ENCODE measurements around the gene TM4SF18. TPM values are rescaled to one million over a fixed set of nuclear protein-coding genes. Genes with fewer than 3 reads are reported as not detected.

Gene TM4SF18
- total RNA-seq, 1 donor from 2014 or later, result not detected

GRCh38 chr3:149374391-149374790 lies 41.0 kb upstream of the TM4SF18 start:
- H3K36me3 Mint-ChIP-seq (ENCODE audit: low read depth), result no peaks in the 10 kb centered on the region
- H3K9me3 Mint-ChIP-seq, result no peaks in the 10 kb centered on the region
- H3K27me3 Mint-ChIP-seq (ENCODE audit: low read depth), result peaks cover 20% of the 10 kb centered on the region
- DNase-seq (ENCODE audit: low spot score), result no peak
- H3K4me3 Mint-ChIP-seq (ENCODE audit: low read depth), result no peak overlapping the region
- H3K4me1 Mint-ChIP-seq (ENCODE audit: low read depth), result no peaks in the 10 kb centered on the region
- intact Hi-C loops (cut with micrococcal nuclease), result no loop called here
- H3K27ac Mint-ChIP-seq, result no peak overlapping the region

DNA sequence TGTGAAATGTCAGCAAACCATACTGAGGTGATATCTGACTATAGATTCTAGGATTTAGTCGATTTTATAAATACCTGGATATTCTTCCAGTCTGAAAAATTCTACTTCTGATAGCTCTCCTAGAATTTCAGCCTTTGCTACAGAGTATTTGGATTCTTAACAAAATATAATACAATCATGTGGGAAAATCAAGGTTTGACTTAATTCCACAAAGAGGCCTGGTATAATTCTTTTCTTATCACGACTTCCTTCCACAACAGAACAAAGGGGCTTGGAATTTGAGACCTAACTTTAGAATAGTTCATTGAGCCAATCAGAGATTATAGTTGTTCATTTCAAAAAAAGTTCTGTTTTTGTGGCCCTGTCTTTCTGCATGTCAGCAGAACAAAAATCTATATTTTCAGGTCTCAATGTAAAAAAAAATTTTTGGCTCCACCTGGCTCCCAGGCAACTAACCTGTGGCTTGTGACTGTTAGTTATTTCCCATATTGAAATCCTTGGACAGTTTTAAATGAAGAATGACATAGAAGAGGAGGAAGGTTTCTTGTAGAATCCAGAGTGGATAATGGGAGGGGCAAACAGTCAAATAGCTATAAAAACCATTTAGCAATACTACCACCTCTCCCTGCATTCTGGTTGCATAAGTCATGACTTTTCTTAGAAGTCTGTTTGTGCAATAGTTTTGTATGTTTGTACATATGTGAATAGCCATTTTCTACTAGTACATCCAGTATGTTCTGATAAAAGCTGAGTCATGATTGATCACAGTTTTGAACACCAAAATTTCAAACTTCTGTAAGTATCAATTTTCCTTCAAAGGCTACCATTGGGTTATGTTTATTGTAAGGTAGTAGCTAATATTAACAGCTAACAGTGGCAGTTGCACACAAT lies 40.0 kb upstream of the TM4SF18 start:
- H3K9me3 Mint-ChIP-seq, result no peaks in the 10 kb centered on the region
- no peaks in the 10 kb centered on the region for H3K36me3 Mint-ChIP-seq (ENCODE audit: low read depth)
- H3K27me3 Mint-ChIP-seq (ENCODE audit: low read depth), result peaks cover 22% of the 10 kb centered on the region
- no peaks in the 10 kb centered on the region for H3K4me1 Mint-ChIP-seq (ENCODE audit: low read depth)
- H3K4me3 Mint-ChIP-seq (ENCODE audit: low read depth), result no peak overlapping the region
- no peak for DNase-seq (ENCODE audit: low spot score)
- no peak overlapping the region for H3K27ac Mint-ChIP-seq
- intact Hi-C loops (cut with micrococcal nuclease), result no loop called here

DNA sequence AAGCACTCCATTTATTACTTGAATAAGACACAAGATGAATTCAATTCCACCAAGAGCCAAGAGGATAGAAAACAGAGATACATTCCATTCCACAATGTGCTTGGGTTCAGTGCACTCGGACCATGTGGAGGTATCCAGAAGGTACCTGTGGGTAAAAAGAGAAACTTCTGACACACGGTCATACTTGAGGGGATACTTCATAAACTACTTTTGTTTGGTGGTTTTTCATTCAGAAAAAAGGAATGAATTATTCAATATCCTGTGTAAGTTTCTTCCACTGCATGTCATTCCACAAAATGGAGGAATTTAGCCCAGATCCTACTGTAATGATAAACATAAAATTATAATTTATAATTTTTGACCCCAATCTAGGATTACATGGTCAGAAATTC lies 38.3 kb upstream of the TM4SF18 start:
- DNase-seq (ENCODE audit: low spot score), result no peak
- intact Hi-C loops (cut with micrococcal nuclease), result no loop called here
- Mint-ChIP-seq H3K36me3 (ENCODE audit: low read depth) (no peaks in the 10 kb centered on the region), H3K4me3 (ENCODE audit: low read depth) (no peak overlapping the region), H3K4me1 (ENCODE audit: low read depth) (peaks cover 5% of the 10 kb centered on the region), H3K9me3 (no peaks in the 10 kb centered on the region), H3K27ac (no peak overlapping the region), H3K27me3 (ENCODE audit: low read depth) (peaks cover 19% of the 10 kb centered on the region)

DNA sequence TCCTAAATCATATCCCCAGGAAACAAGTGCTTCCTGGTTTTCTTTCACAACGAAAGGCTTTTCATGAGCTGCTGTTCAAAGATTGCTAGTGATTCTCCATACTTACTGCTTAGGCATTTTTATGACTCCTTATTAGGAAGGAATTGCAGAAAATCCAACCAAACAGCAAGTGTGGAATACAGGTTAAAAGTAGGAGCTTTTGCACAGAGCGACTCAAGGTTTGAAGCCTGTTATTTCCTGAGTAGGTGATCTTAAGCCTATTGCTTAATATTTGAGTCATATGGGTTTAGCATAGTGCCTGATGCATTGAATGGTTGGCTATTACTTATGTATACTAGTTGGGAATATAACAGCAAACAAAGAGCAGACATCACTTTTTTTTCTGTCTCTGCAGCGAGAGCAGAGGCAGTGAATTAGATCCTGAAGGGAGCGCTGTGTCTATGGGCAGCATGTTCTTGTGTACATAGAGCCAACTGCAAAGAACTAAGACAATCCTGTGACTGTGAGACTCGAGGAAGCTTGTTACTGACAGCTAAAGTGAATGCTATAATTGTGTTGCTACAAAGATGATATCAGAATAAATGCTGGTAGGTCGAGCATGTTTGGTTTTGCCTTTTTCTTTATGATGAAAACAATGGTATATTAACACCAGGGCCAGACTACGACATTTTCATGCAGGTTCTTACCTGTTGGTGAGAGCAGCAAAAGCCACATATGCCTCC lies 37.7 kb upstream of the TM4SF18 start:
- no peak for DNase-seq (ENCODE audit: low spot score)
- H3K9me3 Mint-ChIP-seq, result no peaks in the 10 kb centered on the region
- no peaks in the 10 kb centered on the region for H3K36me3 Mint-ChIP-seq (ENCODE audit: low read depth)
- H3K4me3 Mint-ChIP-seq (ENCODE audit: low read depth), result no peak overlapping the region
- peaks cover 18% of the 10 kb centered on the region for H3K27me3 Mint-ChIP-seq (ENCODE audit: low read depth)
- intact Hi-C loops (cut with micrococcal nuclease), result no loop called here
- no peak overlapping the region for H3K27ac Mint-ChIP-seq
- H3K4me1 Mint-ChIP-seq (ENCODE audit: low read depth), result peaks cover 5% of the 10 kb centered on the region

DNA sequence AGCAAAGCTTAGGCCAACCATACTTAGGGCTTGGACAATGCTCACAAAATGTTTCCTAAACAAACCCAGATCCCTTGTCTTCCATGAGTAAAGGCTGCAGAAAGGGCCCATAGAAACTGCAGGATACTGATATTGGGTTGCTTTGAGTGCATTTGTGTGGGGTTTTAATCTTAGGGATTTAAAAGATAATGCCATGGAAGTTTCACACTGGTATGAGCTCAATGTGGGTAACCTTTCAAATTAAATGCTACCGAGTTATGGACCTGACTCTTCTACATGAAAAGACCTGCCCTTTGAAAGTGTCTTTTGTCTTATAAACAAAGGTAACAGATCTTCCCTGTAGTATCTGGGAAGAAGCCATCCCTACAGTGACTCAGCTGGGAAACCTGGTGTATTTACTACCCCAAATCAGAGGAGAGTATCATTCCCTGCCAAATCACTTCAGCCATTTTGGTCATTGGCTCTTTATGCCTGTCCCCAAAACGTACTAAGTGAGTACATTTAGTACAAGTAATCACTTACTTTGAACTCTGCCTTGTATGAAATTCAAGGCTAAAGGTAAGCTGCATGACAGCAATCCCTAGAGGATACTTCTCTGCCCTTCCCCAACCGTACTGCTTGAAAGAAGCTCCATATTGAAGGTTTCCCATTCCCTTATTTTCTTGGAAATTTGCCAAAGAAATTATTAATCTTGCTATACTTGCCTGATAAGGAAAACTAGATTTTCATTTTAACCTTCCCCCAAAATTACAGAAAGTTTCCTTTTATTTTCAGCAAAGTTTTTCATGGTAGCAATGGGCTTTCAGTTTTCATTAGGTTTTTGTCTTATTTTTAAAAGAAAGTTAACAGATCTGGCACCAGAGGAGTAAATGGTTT lies 36.8 kb upstream of the TM4SF18 start:
- Mint-ChIP-seq H3K4me3 (ENCODE audit: low read depth) (no peak overlapping the region), H3K27me3 (ENCODE audit: low read depth) (peaks cover 18% of the 10 kb centered on the region), H3K27ac (no peak overlapping the region), H3K4me1 (ENCODE audit: low read depth) (peaks cover 5% of the 10 kb centered on the region), H3K36me3 (ENCODE audit: low read depth) (no peaks in the 10 kb centered on the region), H3K9me3 (no peaks in the 10 kb centered on the region)
- no peak for DNase-seq (ENCODE audit: low spot score)
- intact Hi-C loops (cut with micrococcal nuclease), result no loop called here

DNA sequence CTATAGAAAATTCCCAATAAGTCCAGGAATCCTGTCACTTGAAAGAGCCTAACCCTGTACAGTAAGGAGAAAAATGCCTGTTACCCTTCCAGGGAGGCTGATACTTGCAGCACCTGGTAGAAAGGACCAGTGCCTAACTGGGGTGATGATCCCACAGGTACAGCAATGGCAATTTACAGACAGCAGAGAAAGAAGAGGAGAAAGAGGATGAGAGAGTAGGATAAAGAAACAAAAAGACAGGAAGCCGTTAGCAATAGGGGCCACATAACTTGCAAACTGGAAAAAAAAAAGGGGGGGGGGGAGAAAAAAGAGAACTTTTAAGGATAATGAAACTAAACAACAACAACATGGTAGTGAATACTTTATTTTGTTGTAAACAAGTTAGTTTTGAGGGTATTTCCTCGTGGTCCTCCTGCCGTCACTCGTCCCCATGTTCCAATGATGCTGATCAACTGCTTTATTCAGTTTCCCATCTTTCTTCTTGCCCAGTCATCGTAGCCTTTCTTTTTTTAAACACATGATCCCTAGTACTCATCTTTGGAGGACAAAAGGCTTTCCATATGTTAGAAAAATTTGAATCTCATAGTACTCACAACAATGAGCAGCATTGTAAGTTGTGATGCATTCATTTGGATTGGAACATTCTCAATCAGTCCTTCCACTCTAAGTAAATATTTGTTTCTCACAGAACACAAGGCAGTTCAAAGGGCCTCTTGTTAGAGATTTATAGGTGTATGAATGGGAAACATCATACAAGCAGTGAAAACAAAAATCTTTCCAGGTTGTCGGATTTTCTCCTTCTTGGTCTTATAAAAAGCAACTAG lies 35.5 kb upstream of the TM4SF18 start:
- no peak for DNase-seq (ENCODE audit: low spot score)
- H3K27ac Mint-ChIP-seq, result no peak overlapping the region
- intact Hi-C loops (cut with micrococcal nuclease), result no loop called here

GRCh38 chr3:149368201-149368673 lies 34.8 kb upstream of the TM4SF18 start:
- no peak for DNase-seq (ENCODE audit: low spot score)
- peaks cover 5% of the 10 kb centered on the region for H3K4me1 Mint-ChIP-seq (ENCODE audit: low read depth)
- H3K27me3 Mint-ChIP-seq (ENCODE audit: low read depth), result peaks cover 10% of the 10 kb centered on the region
- intact Hi-C loops (cut with micrococcal nuclease), result no loop called here
- H3K4me3 Mint-ChIP-seq (ENCODE audit: low read depth), result no peak overlapping the region
- no peaks in the 10 kb centered on the region for H3K36me3 Mint-ChIP-seq (ENCODE audit: low read depth)
- H3K9me3 Mint-ChIP-seq, result no peaks in the 10 kb centered on the region
- no peak overlapping the region for H3K27ac Mint-ChIP-seq

More for the DNA sequence above, 35.5 kb upstream of the TM4SF18 start:
- Mint-ChIP-seq H3K27me3 (ENCODE audit: low read depth) (peaks cover 15% of the 10 kb centered on the region), H3K4me3 (ENCODE audit: low read depth) (no peak overlapping the region), H3K4me1 (ENCODE audit: low read depth) (peaks cover 5% of the 10 kb centered on the region), H3K9me3 (no peaks in the 10 kb centered on the region), H3K36me3 (ENCODE audit: low read depth) (no peaks in the 10 kb centered on the region)

DNA sequence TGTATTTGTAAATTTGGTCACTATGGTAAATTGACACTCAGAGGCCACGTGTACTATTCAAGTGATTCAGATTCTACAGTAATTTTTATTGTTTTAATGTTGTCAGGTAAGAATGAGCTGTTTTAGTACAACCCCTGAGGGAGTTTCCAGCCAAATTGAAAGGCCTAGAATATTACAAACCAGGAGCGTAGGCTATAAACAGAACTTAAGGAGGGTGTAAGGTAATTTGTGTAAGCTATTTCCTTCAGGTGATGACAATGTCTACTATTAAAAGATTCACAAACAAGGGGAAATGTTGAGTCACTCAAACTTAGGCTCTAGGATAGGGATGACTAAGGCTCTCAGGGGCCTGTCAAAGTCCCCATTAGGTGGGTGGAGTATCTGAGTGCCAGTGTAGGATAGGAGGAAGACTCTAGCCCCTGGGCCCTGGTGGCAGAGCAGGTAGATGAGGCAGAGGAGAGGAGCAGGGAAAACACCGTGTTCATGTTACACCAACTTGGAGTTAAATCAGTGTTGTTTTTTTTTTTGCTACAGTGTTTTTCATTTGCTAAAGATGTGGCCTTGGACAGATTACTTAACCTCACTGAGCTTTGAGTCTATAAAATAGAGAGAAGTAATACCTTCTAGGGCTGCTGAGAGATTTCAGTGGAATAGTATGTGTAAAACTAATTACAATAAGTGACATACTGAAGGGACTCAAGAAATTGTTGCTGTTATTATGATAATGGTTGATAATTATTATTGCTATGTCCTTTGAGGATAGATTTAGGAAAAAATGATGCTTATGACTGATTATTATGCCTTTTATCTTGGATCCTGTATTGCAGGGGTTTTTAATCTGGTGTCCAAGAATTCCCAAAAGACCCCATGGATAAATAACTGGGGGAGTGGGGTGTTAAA lies 33.8 kb upstream of the TM4SF18 start:
- H3K27ac Mint-ChIP-seq, result no peak overlapping the region
- no peaks in the 10 kb centered on the region for H3K36me3 Mint-ChIP-seq (ENCODE audit: low read depth)
- no peak for DNase-seq (ENCODE audit: low spot score)
- no peak overlapping the region for H3K4me3 Mint-ChIP-seq (ENCODE audit: low read depth)
- peaks cover 5% of the 10 kb centered on the region for H3K4me1 Mint-ChIP-seq (ENCODE audit: low read depth)
- H3K27me3 Mint-ChIP-seq (ENCODE audit: low read depth), result peaks cover 8% of the 10 kb centered on the region
- intact Hi-C loops (cut with micrococcal nuclease), result no loop called here
- no peaks in the 10 kb centered on the region for H3K9me3 Mint-ChIP-seq

DNA sequence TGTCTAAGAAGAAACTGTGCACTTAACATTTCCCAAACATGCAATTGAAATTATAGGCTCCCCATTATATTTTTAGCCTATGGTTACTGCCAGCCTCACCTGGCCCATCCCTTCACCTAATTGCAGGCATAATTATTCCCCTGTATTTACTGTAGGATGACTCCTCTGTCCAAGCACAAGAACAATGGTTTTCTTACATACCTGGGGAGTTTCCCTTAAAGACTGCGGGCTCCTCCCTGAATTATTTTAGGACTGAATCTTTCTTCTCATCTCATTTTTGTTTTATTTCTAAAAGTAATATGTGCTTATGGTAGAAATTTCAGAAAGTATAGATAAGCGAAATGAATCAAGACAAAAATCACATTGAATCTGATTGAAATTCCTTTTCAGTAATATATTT lies 32.6 kb upstream of the TM4SF18 start:
- intact Hi-C loops (cut with micrococcal nuclease), result no loop called here
- peaks cover 5% of the 10 kb centered on the region for H3K4me1 Mint-ChIP-seq (ENCODE audit: low read depth)
- peaks cover 3% of the 10 kb centered on the region for H3K27me3 Mint-ChIP-seq (ENCODE audit: low read depth)
- no peaks in the 10 kb centered on the region for H3K36me3 Mint-ChIP-seq (ENCODE audit: low read depth)
- H3K4me3 Mint-ChIP-seq (ENCODE audit: low read depth), result no peak overlapping the region
- H3K27ac Mint-ChIP-seq, result no peak overlapping the region
- H3K9me3 Mint-ChIP-seq, result no peaks in the 10 kb centered on the region
- no peak for DNase-seq (ENCODE audit: low spot score)

GRCh38 chr3:149364624-149365023 lies 31.2 kb upstream of the TM4SF18 start:
- Mint-ChIP-seq H3K27me3 (ENCODE audit: low read depth) (peaks cover 5% of the 10 kb centered on the region), H3K4me1 (ENCODE audit: low read depth) (peaks cover 5% of the 10 kb centered on the region)
- intact Hi-C loops (cut with micrococcal nuclease), result no loop called here

GRCh38 chr3:149363053-149363452 lies 29.6 kb upstream of the TM4SF18 start:
- no peak for DNase-seq (ENCODE audit: low spot score)
- Mint-ChIP-seq H3K27ac (no peak overlapping the region), H3K27me3 (ENCODE audit: low read depth) (peaks cover 12% of the 10 kb centered on the region), H3K4me1 (ENCODE audit: low read depth) (peaks cover 5% of the 10 kb centered on the region), H3K4me3 (ENCODE audit: low read depth) (no peak overlapping the region), H3K36me3 (ENCODE audit: low read depth) (no peaks in the 10 kb centered on the region), H3K9me3 (no peaks in the 10 kb centered on the region)
- intact Hi-C loops (cut with micrococcal nuclease), result no loop called here

More at GRCh38 chr3:149364624-149365023, 31.2 kb upstream of the TM4SF18 start:
- Mint-ChIP-seq H3K9me3 (no peaks in the 10 kb centered on the region), H3K36me3 (ENCODE audit: low read depth) (no peaks in the 10 kb centered on the region), H3K4me3 (ENCODE audit: low read depth) (no peak overlapping the region), H3K27ac (no peak overlapping the region)
- DNase-seq (ENCODE audit: low spot score), result no peak

Data from activated T-helper 2 cell treated with anti-CD3 and anti-CD28 coated beads, Interferon-gamma antibody, Interleukin-2, Interleukin-4, amounts not matched to agents 10 μg/mL and 5 μg/mL and 100 μg/mL, durations not matched to agents 14 hours and 24 hours and 36 hours (primary cell).